DOHH2 (cell line): Measurements from ENCODE around the gene KDM4C.

Experiments used
- H3F3A ChIP-seq: fragments of 200-600 bp; sonication (generic), shearing (Covaris generic); 2 replicates; pipeline ENCODE4 v1.6.0; 2016; ENCODE audit warnings: antibody characterized with exemption, mild to moderate bottlenecking; ENCODE audit not compliant: control insufficient read depth, insufficient read depth
- H3K27ac ChIP-seq: fragments of 200-600 bp; sonication (generic); 2 replicates; pipeline ENCODE4 v1.5.1; 2014; ENCODE audit warnings: low read depth, mild to moderate bottlenecking, low read length, moderate library complexity
- H3K27me3 ChIP-seq: fragments of 200-600 bp; sonication (generic); 2 replicates; pipeline ENCODE4 v1.6.1; 2014; ENCODE audit warnings: mild to moderate bottlenecking, low read length, mixed read lengths; ENCODE audit not compliant: control insufficient read depth
- H3K36me3 ChIP-seq: fragments of 200-600 bp; sonication (generic); 2 replicates; pipeline ENCODE4 v1.6.1; 2014; ENCODE audit warnings: mild to moderate bottlenecking, low read length, moderate library complexity, mixed read lengths; ENCODE audit not compliant: control insufficient read depth
- H3K4me1 ChIP-seq: fragments of 200-600 bp; sonication (generic); 2 replicates; pipeline ENCODE4 v1.6.1; 2014; ENCODE audit warnings: mild to moderate bottlenecking, low read length, mixed read lengths; ENCODE audit not compliant: control insufficient read depth
- H3K4me2 ChIP-seq: fragments of 200-600 bp; sonication (generic); 2 replicates; pipeline ENCODE4 v1.6.0; 2014; ENCODE audit warnings: mild to moderate bottlenecking, low read length, moderate library complexity
- H3K4me3 ChIP-seq: fragments of 200-600 bp; sonication (generic); 2 replicates; pipeline ENCODE4 v1.5.1; 2014; ENCODE audit warnings: mild to moderate bottlenecking, low read length, mixed read lengths
- H3K79me2 ChIP-seq: fragments of 200-600 bp; sonication (generic); 2 replicates; pipeline ENCODE4 v1.6.1; 2014; ENCODE audit warnings: mild to moderate bottlenecking, low read length, mixed read lengths; ENCODE audit not compliant: control insufficient read depth
- H3K9me2 ChIP-seq: fragments of 200-600 bp; sonication (generic); replicated peaks from 2 replicates; pipeline ENCODE4 v1.6.1; 2014; ENCODE audit warnings: mild to moderate bottlenecking, low read length, mixed read lengths; ENCODE audit not compliant: control insufficient read depth
- H3K9me3 ChIP-seq: fragments of 200-600 bp; sonication (generic); 2 replicates; pipeline ENCODE4 v1.6.1; 2014; ENCODE audit warnings: antibody characterized with exemption, low read length, mixed read lengths; ENCODE audit not compliant: control insufficient read depth, insufficient read depth
- H4K20me1 ChIP-seq: fragments of 200-600 bp; sonication (generic); 2 replicates; pipeline ENCODE4 v1.6.0; 2014; ENCODE audit warnings: low read depth, mild to moderate bottlenecking, antibody characterized with exemption, low read length, moderate library complexity; ENCODE audit not compliant: control insufficient read depth, insufficient read depth
- CTCF ChIP-seq: fragments of 200-600 bp; sonication (generic); IDR thresholded peaks from one replicate; pipeline ENCODE4 v1.5.1; 2014; ENCODE audit warnings: antibody characterized with exemption, mild to moderate bottlenecking, low read depth, low read length; ENCODE audit not compliant: poor library complexity, severe bottlenecking
- EZH2phosphoT487 ChIP-seq: fragments of 200-600 bp; sonication (generic); IDR thresholded peaks from 2 replicates; pipeline ENCODE4 v1.6.1; 2017; ENCODE audit warnings: borderline replicate concordance, mild to moderate bottlenecking, antibody characterized with exemption, low read length, moderate library complexity, mixed read lengths

The KDM4C gene

GRCh38 chr9:6991418-6991817 lies 233.6 kb downstream of the KDM4C start:
- no peaks in the 10 kb centered on the region for H3K4me1 ChIP-seq
- no peaks in the 10 kb centered on the region for H3K27me3 ChIP-seq
- H3K9me2 ChIP-seq, result no peaks in the 10 kb centered on the region
- no peaks in the 10 kb centered on the region for H3K9me3 ChIP-seq
- H3K36me3 ChIP-seq, result peaks cover 11% of the 10 kb centered on the region; the same call in 1 of the 2 replicates
- no peak overlapping the region for H3K27ac ChIP-seq
- H3K4me2 ChIP-seq, result no peak overlapping the region
- no peak overlapping the region for H3K4me3 ChIP-seq
- H3F3A ChIP-seq, result no peaks in the 10 kb centered on the region
- H3K79me2 ChIP-seq, result no peaks in the 10 kb centered on the region
- no peak for TF ChIP-seq EZH2phosphoT487
- H4K20me1 ChIP-seq, result no peaks in the 10 kb centered on the region

GRCh38 chr9:6996061-6996854 lies 238.5 kb downstream of the KDM4C start:
- Histone ChIP-seq H3F3A (no peaks in the 10 kb centered on the region), H3K4me1 (no peaks in the 10 kb centered on the region), H3K9me2 (no peaks in the 10 kb centered on the region), H3K79me2 (no peaks in the 10 kb centered on the region), H3K9me3 (no peaks in the 10 kb centered on the region), H3K36me3 (no peaks in the 10 kb centered on the region), H3K4me3 (no peak overlapping the region), H3K4me2 (no peak overlapping the region), H3K27ac (no peak overlapping the region), H3K27me3 (no peaks in the 10 kb centered on the region), H4K20me1 (no peaks in the 10 kb centered on the region)
- TF ChIP-seq CTCF, result no peak
- TF ChIP-seq EZH2phosphoT487, result no peak

- H3F3A ChIP-seq, result no peaks in the 10 kb centered on the region
- no peak overlapping the region for H3K27ac ChIP-seq
- no peaks in the 10 kb centered on the region for H3K4me1 ChIP-seq
- no peaks in the 10 kb centered on the region for H4K20me1 ChIP-seq
- no peaks in the 10 kb centered on the region for H3K9me2 ChIP-seq
- H3K79me2 ChIP-seq, result no peaks in the 10 kb centered on the region
- no peak for TF ChIP-seq CTCF
- TF ChIP-seq EZH2phosphoT487, result no peak
- H3K4me2 ChIP-seq, result no peak overlapping the region
- H3K4me3 ChIP-seq, result no peak overlapping the region
- peaks cover under 1% of the 10 kb centered on the region; the same call in 1 of the 2 replicates for H3K36me3 ChIP-seq
- H3K9me3 ChIP-seq, result no peaks in the 10 kb centered on the region
- H3K27me3 ChIP-seq, result no peaks in the 10 kb centered on the region
Observed at GRCh38 chr9:6997330-6997729, 239.6 kb downstream of the KDM4C start.

GRCh38 chr9:6999794-7000193 lies 242.0 kb downstream of the KDM4C start:
- no peak for TF ChIP-seq CTCF
- H3K27me3 ChIP-seq, result no peaks in the 10 kb centered on the region
- H4K20me1 ChIP-seq, result no peaks in the 10 kb centered on the region

More at GRCh38 chr9:6999794-7000193, 242.0 kb downstream of the KDM4C start:
- Histone ChIP-seq H3K36me3 (peaks cover 4% of the 10 kb centered on the region; the same call in 1 of the 2 replicates), H3K4me1 (no peaks in the 10 kb centered on the region), H3K4me3 (no peak overlapping the region), H3K9me3 (no peaks in the 10 kb centered on the region), H3K9me2 (no peaks in the 10 kb centered on the region), H3K27ac (no peak overlapping the region), H3K4me2 (no peak overlapping the region), H3F3A (no peaks in the 10 kb centered on the region), H3K79me2 (no peaks in the 10 kb centered on the region)
